Panc1 (cell line): ENCODE data around the gene RBP5. TPM values are rescaled to one million over a fixed set of nuclear protein-coding genes. Genes with fewer than 3 reads are reported as not detected.
A peak's percentile ranks its signal among the peaks of the same experiment; 100 is the strongest.

Source experiments
- ATAC-seq: fragments of 200-7000 bp; cut with Tn5 transposase; 2 replicates; pipeline ENCODE4 v1.9.1; 2020; ENCODE audit warnings: mild to moderate bottlenecking, moderate library complexity
- BruUV-seq: library from RNA; stranded (reverse); fragments of 400-500 nt; replicated peaks from 2 replicates; lab custom pipeline; 2021; lab: Mats Ljungman, UMichigan
- CTCF ChIA-PET: fragments of 300-600 bp; sonication (Branson Sonifier 250); formaldehyde crosslinking; loops from one replicate; lab custom pipeline; 2022; ENCODE audit warnings: antibody characterized with exemption; lab: Charles Lee
- POLR2A ChIA-PET: fragments of 300-600 bp; sonication (Branson Sonifier 250); formaldehyde crosslinking; loops from one replicate; lab custom pipeline; 2022; ENCODE audit warnings: antibody characterized with exemption; lab: Charles Lee
- DNase-seq: peaks from one replicate; pipeline ENCODE4 v3.0.0-alpha.2; 2010; ENCODE audit warnings: low read depth, low spot score
- H3K27ac ChIP-seq: 2 replicates; pipeline ENCODE4 v1.5.1; 2011; ENCODE audit warnings: mild to moderate bottlenecking, low read length, inconsistent platforms
- H3K27me3 ChIP-seq: fragments of 200-500 bp; sonication (Bioruptor generic); 2 replicates; pipeline ENCODE4 v1.6.0; 2014; ENCODE audit warnings: low read length, inconsistent platforms; ENCODE audit not compliant: control insufficient read depth, insufficient read depth
- H3K36me3 ChIP-seq: fragments of 200-500 bp; sonication (Bioruptor generic); 2 replicates; pipeline ENCODE4 v1.5.1; 2014; ENCODE audit warnings: inconsistent platforms, mild to moderate bottlenecking, low read length, moderate library complexity; ENCODE audit not compliant: control insufficient read depth, insufficient read depth
- H3K4me1 ChIP-seq: 2 replicates; pipeline ENCODE4 v1.5.1; 2011; ENCODE audit warnings: inconsistent platforms, mild to moderate bottlenecking, low read length, moderate library complexity; ENCODE audit not compliant: control insufficient read depth, insufficient read depth
- H3K4me3 ChIP-seq, 2 experiments: 2 replicates each; pipeline ENCODE4 v1.5.1; 2011 to 2012; ENCODE audit warnings: low read depth in 2 of 2, low read length in 2 of 2, mild to moderate bottlenecking in 2 of 2, inconsistent platforms in 1 of 2, moderate library complexity in 1 of 2
- H3K9me3 ChIP-seq: fragments of 200-500 bp; sonication (Bioruptor generic); 2 replicates; pipeline ENCODE4 v1.5.1; 2014; ENCODE audit warnings: low read depth, mild to moderate bottlenecking, inconsistent platforms, low read length, moderate library complexity; ENCODE audit not compliant: control insufficient read depth, insufficient read depth
- CTCF ChIP-seq: fragments of 450-650 bp; IDR thresholded peaks from 2 replicates; pipeline ENCODE4 v1.5.1; 2017; ENCODE audit warnings: mild to moderate bottlenecking
- POLR2AphosphoS5 ChIP-seq: IDR thresholded peaks from 2 replicates; pipeline ENCODE4 v1.6.1; 2012; ENCODE audit warnings: mild to moderate bottlenecking, low read depth, low read length, moderate library complexity
- REST ChIP-seq, 2 experiments: IDR thresholded peaks; 2 replicates each; pipeline ENCODE4 v1.6.1; 2011 to 2012; ENCODE audit warnings: low read depth in 2 of 2, control low read depth in 1 of 2, low read length in 1 of 2, mild to moderate bottlenecking in 1 of 2, moderate library complexity in 1 of 2; ENCODE audit not compliant: insufficient read depth in 1 of 2
- SIN3A ChIP-seq: IDR thresholded peaks from 2 replicates; pipeline ENCODE4 v1.6.1; 2012; ENCODE audit warnings: low read depth, mild to moderate bottlenecking, low read length, moderate library complexity, borderline replicate concordance; ENCODE audit not compliant: insufficient read depth
- TCF7L2 ChIP-seq: IDR thresholded peaks from 2 replicates; pipeline ENCODE4 v1.6.1; 2011; ENCODE audit warnings: mild to moderate bottlenecking, low read depth, low read length, inconsistent platforms
- in situ Hi-C: cut with HindIII; loops from 2 replicates; pipeline ENCODE4 v1.10.0; 2016; ENCODE audit warnings: low sequenced_read_pairs, low pct_unique_long_range_greater_than_20kb
- intact Hi-C: fragments of 100-400 bp; cut with micrococcal nuclease; formaldehyde crosslinking; loops from one replicate; pipeline ENCODE4 v1.10.0; 2022; ENCODE audit not compliant: unreplicated experiment
- total RNA-seq: library from RNA; stranded (reverse); gene quantifications from one replicate; pipeline ENCODE4 v1.2.1, GENCODE V29; 2021; ENCODE audit not compliant: unreplicated experiment

The RBP5 gene
- total RNA-seq, 1 experiment from 2014 or later = not detected

GRCh38 chr12:7079826-7080125 lies 48.9 kb downstream of the RBP5 start:
- ChIA-PET CTCF (interaction anchor here (0.6 kb wide), 1 partner anchor 1056 kb away, joined by 4 read pairs; no protein-coding TSS in a partner anchor), POLR2A (no interaction called here)
- no TSS peak for BruUV-seq
- H3K4me3 ChIP-seq = no peak overlapping the region
- no peaks in the 10 kb centered on the region for H3K4me1 ChIP-seq
- no peaks in the 10 kb centered on the region for H3K36me3 ChIP-seq
- in situ Hi-C loops = no loop called here
- no peak overlapping the region for H3K27ac ChIP-seq
- TF ChIP-seq POLR2AphosphoS5 = no peak
- no peak for TF ChIP-seq CTCF
- TF ChIP-seq SIN3A = no peak
- TF ChIP-seq TCF7L2 = no peak
- TF ChIP-seq REST (IDR thresholded peaks at IDR 0.05; ENCODE audit: insufficient read depth in 1 of 2, low read depth in 2 of 2, low read length in 1 of 2) = no peak
- H3K9me3 ChIP-seq = no peaks in the 10 kb centered on the region
- DNase-seq (no peak), ATAC-seq (no peak)
- intact Hi-C loops = no loop called here
- H3K27me3 ChIP-seq = no peaks in the 10 kb centered on the region

GRCh38 chr12:7078163-7078562 lies 50.5 kb downstream of the RBP5 start:
- in situ Hi-C loops (no loop called here), intact Hi-C loops (no loop called here)
- Histone ChIP-seq H3K27ac (no peak overlapping the region), H3K36me3 (no peaks in the 10 kb centered on the region), H3K27me3 (no peaks in the 10 kb centered on the region), H3K4me1 (no peaks in the 10 kb centered on the region), H3K4me3 (no peak overlapping the region), H3K9me3 (no peaks in the 10 kb centered on the region)
- POLR2A ChIA-PET = no interaction called here
- CTCF ChIA-PET = no interaction called here
- ATAC-seq (no peak), DNase-seq (no peak)
- TF ChIP-seq CTCF (peak; percentile 27; the same call in 1 of the 2 replicates), SIN3A (no peak)
- no TSS peak for BruUV-seq
